Omental fat pad (tissue), 4 donors: Measurements from ENCODE around the gene UMODL1. TPM values are rescaled to one million over a fixed set of nuclear protein-coding genes. Genes with fewer than 3 reads are reported as not detected.

ENCODE experiments used
- ATAC-seq: fragments of 150-250 bp; one replicate; pipeline ENCODE4 v1.9.1; 2016; ENCODE audit warnings: mild to moderate bottlenecking, moderate library complexity; ENCODE audit not compliant: low FRiP score
- DNase-seq: peaks from one replicate; pipeline ENCODE4 v3.0.0-alpha.2; 2019; ENCODE audit warnings: low spot score
- total RNA-seq, 4 donors: library from RNA; depleted of rRNA; stranded (reverse); fragments of >200 nt; gene quantifications; one replicate each; pipeline ENCODE4 v1.1.0, GENCODE V29; 2016
- TF ChIP-seq, protein P1 (sequence below), 3 donors: fragments of 450-650 bp; IDR thresholded peaks; one replicate each; pipeline ENCODE4 v1.5.1; 2016 to 2017; ENCODE audit warnings: antibody characterized with exemption in 3 of 3, mild to moderate bottlenecking in 3 of 3, moderate library complexity in 2 of 3

Gene UMODL1
- total RNA-seq, 4 donors from 2014 or later, result not detected

DNA sequence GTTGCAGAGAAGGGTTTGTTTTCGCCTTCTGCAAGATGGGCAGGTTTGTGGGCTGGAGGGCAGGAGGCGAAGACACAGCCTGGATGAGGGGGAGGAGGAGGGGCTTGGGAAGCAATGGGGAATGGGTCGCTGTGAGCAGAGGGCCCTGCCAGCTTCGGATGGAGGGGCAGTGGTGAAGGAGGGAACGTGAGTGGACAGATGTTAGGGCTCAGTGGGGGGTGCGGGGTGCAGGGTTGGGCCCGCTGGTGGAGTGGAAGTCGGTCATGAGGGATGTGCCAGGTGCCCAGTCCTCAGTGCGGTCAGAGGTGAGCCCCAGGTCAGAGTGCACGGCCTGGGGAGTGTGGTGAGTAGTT is 92.4 kb downstream of the UMODL1 start:
- DNase-seq (no peak), ATAC-seq (no peak)
- TF ChIP-seq, protein P1, sequence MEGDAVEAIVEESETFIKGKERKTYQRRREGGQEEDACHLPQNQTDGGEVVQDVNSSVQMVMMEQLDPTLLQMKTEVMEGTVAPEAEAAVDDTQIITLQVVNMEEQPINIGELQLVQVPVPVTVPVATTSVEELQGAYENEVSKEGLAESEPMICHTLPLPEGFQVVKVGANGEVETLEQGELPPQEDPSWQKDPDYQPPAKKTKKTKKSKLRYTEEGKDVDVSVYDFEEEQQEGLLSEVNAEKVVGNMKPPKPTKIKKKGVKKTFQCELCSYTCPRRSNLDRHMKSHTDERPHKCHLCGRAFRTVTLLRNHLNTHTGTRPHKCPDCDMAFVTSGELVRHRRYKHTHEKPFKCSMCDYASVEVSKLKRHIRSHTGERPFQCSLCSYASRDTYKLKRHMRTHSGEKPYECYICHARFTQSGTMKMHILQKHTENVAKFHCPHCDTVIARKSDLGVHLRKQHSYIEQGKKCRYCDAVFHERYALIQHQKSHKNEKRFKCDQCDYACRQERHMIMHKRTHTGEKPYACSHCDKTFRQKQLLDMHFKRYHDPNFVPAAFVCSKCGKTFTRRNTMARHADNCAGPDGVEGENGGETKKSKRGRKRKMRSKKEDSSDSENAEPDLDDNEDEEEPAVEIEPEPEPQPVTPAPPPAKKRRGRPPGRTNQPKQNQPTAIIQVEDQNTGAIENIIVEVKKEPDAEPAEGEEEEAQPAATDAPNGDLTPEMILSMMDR (IDR thresholded peaks at IDR 0.05), result no peak

DNA sequence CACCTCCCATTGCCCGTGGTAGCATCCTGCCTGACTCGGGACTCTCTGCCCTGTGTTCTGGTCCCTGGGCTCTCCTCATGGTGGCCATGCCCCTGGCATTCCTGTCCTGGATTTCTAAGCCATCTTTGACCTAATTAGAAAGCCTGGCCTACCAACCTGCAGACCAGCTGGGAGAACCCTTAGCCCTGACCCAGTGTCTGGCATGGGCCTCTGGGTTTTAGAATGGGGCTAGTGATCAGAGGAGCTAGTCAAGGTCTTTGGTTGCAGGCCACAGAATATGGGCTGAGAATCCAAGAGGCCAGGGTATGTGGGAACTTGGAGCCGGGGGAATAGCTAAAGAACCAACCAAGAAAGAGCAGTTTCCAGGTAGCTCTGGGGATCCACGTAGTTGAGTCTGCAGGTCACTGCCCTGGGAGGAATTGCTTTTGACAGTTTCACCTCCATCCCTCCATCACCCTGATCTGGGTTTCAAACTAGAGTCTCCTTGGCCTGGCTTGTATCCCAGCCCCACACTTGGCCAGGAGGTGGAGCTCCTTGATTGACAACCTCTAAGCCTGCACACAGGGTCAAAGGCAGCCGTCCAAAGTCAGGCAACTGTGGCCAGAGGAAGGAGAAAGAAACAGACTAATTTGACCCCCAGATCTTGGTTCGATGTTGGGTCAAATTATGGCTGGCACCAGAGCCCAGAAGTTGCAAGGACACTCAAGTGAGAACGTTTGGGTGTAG is 93.1 kb downstream of the UMODL1 start:
- no peak for ATAC-seq
- TF ChIP-seq, protein P1 (IDR thresholded peaks at IDR 0.05), result no peak
- DNase-seq, result no peak

DNA sequence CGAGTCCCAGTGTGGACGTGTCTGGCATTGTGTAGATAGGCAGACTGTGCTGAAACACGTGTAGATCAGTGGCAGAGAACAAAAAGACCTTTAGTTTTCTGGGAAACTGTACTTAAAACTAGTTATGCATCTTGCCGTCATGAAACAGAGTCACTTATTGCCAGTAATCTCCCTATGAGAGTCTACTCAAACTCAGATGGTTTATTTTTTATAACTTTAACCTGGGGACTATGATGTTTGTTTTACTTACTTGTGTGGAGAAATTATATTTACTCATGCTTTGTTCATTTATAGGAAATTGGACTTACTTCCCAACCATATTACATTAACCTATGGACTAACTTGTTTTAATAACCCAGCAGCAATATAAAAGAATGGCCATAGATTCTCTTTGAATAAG is 93.7 kb downstream of the UMODL1 start:
- TF ChIP-seq, protein P1 (IDR thresholded peaks at IDR 0.05), result no peak
- DNase-seq (no peak), ATAC-seq (no peak)

- DNase-seq (no peak), ATAC-seq (no peak)
- TF ChIP-seq, protein P1 (IDR thresholded peaks at IDR 0.05), result no peak
Observed at GRCh38 chr21:42165901-42166300, 94.8 kb downstream of the UMODL1 start.

GRCh38 chr21:42169758-42170157 is 98.6 kb downstream of the UMODL1 start:
- ATAC-seq (no peak), DNase-seq (no peak)
- TF ChIP-seq, protein P1 (IDR thresholded peaks at IDR 0.05), result no peak

DNA sequence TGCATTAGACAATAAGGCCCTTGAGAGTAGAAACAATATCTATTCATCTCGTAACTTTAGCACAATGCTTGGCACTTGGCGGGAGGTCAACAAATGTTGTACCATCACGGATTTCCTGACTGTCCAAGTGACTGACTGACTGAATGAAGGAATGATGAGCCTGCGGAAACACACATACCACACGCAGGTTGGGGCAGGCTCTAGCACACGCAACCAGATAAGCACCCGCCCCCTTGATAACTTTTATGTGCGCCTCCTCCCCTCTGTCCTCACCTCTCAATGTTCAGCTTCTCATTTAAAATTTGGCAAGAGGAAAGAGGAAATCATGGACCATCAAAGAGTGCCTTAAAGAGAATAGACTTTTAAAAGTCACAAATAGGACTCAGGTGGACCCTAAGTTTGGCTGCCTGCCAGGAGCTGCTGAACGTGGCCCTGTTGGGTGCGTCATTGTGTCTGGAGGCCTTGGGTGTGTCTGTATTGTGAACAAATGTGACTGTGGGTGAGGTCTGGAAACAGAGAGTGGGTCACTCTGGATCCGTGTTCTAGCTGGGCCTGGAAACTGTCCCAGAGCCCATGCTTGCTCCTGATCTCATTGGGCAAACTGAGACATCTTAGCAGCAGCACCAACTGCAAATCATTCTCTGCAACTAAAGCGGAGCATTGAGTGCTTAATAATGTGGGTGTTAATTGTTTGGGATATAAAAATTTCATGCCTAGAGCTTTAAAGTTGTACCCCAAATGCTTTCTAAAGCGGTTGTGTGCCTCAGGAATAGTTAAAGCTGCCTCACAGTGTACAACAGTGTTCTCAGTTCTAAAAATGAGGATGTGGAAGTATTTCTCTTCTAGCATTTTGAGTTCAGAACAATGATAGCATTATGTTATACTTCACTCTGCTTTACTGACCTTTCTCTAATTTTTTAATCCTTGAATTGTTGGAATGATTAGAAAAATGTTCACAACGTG is 100.3 kb downstream of the UMODL1 start:
- TF ChIP-seq, protein P1 (IDR thresholded peaks at IDR 0.05), result no peak
- DNase-seq (no peak), ATAC-seq (no peak)
